Trophoblast cell (in vitro differentiated cells and primary cell): ENCODE measurements around the gene ALKBH7.

ENCODE experiments used
- DNase-seq, 2 donors: peaks; one replicate each; pipeline ENCODE4 v3.0.0-alpha.2; 2016
- H2AFZ ChIP-seq: 2 replicates; pipeline ENCODE4 v1.6.1; 2013; ENCODE audit warnings: low read length, moderate library complexity, mild to moderate bottlenecking; ENCODE audit not compliant: insufficient read depth, poor library complexity
- H2AK5ac ChIP-seq: 2 replicates; pipeline ENCODE4 v1.6.1; 2013; ENCODE audit warnings: mild to moderate bottlenecking, low read length
- H2BK120ac ChIP-seq: 2 replicates; pipeline ENCODE4 v1.6.1; 2013; ENCODE audit warnings: low read length, mild to moderate bottlenecking, moderate library complexity; ENCODE audit not compliant: insufficient read depth, poor library complexity
- H2BK12ac ChIP-seq: 2 replicates; pipeline ENCODE4 v1.6.1; 2013; ENCODE audit warnings: mild to moderate bottlenecking, low read length, moderate library complexity
- H2BK5ac ChIP-seq: 2 replicates; pipeline ENCODE4 v1.6.1; 2013; ENCODE audit warnings: low read length, low read depth, moderate library complexity, mild to moderate bottlenecking; ENCODE audit not compliant: poor library complexity
- H3K14ac ChIP-seq: 2 replicates; pipeline ENCODE4 v1.6.1; 2013; ENCODE audit warnings: mild to moderate bottlenecking, low read length
- H3K18ac ChIP-seq: 2 replicates; pipeline ENCODE4 v1.6.1; 2013; ENCODE audit warnings: mild to moderate bottlenecking, low read length
- H3K23ac ChIP-seq: 2 replicates; pipeline ENCODE4 v1.6.1; 2013; ENCODE audit warnings: low read length
- H3K27ac ChIP-seq: 2 replicates; pipeline ENCODE4 v1.5.1; 2013; ENCODE audit warnings: low read depth, mild to moderate bottlenecking, inconsistent platforms, low read length, moderate library complexity
- H3K27me3 ChIP-seq: 2 replicates; pipeline ENCODE4 v1.6.1; 2013; ENCODE audit warnings: inconsistent platforms, mild to moderate bottlenecking, low read length, moderate library complexity; ENCODE audit not compliant: insufficient read depth
- H3K36me3 ChIP-seq, 2 experiments: 1 replicate in 1 of 2; 2 replicates in 1 of 2; pipeline ENCODE4 v1.6.1; 2013; ENCODE audit warnings: low read length in 2 of 2, mild to moderate bottlenecking in 2 of 2, moderate library complexity in 1 of 2; ENCODE audit not compliant: insufficient read depth in 2 of 2, control insufficient read depth in 1 of 2
- H3K4ac ChIP-seq: 2 replicates; pipeline ENCODE4 v1.6.1; 2013; ENCODE audit warnings: low read depth, mild to moderate bottlenecking, low read length, moderate library complexity
- H3K4me1 ChIP-seq, 2 experiments: 1 replicate in 1 of 2; 2 replicates in 1 of 2; pipeline ENCODE4 v1.6.1; 2013; ENCODE audit warnings: low read length in 2 of 2, mild to moderate bottlenecking in 2 of 2, moderate library complexity in 1 of 2; ENCODE audit not compliant: insufficient read depth in 2 of 2, control insufficient read depth in 1 of 2
- H3K4me2 ChIP-seq: 2 replicates; pipeline ENCODE4 v1.6.1; 2013; ENCODE audit warnings: inconsistent platforms, mild to moderate bottlenecking, low read length, moderate library complexity
- H3K4me3 ChIP-seq: 2 replicates; pipeline ENCODE4 v1.5.1; 2013; ENCODE audit warnings: mild to moderate bottlenecking, low read depth, low read length, inconsistent platforms
- H3K79me1 ChIP-seq: one replicate; pipeline ENCODE4 v1.6.1; 2013; ENCODE audit warnings: low read length
- H3K79me2 ChIP-seq: 2 replicates; pipeline ENCODE4 v1.6.1; 2013; ENCODE audit warnings: low read length, mild to moderate bottlenecking; ENCODE audit not compliant: control insufficient read depth, insufficient read depth, poor library complexity
- H3K9ac ChIP-seq: 2 replicates; pipeline ENCODE4 v1.6.1; 2013; ENCODE audit warnings: mild to moderate bottlenecking, low read length
- H3K9me3 ChIP-seq: 2 replicates; pipeline ENCODE4 v1.6.1; 2013; ENCODE audit warnings: low read depth, mild to moderate bottlenecking, control low read depth, inconsistent platforms, low read length; ENCODE audit not compliant: insufficient read depth
- H4K12ac ChIP-seq: 2 replicates; pipeline ENCODE4 v1.6.1; 2013; ENCODE audit warnings: low read depth, mild to moderate bottlenecking, low read length, moderate library complexity
- H4K8ac ChIP-seq: 2 replicates; pipeline ENCODE4 v1.6.1; 2013; ENCODE audit warnings: low read depth, mild to moderate bottlenecking, low read length, moderate library complexity
- H4K91ac ChIP-seq: one replicate; pipeline ENCODE4 v1.6.1; 2013; ENCODE audit warnings: low read depth, mild to moderate bottlenecking, low read length, moderate library complexity
- WGBS: extraction: QIAGEN DNeasy Blood & Tissue Kit; methylation state at CpG from one replicate; pipeline ENCODE4 v1.1.7; 2013; ENCODE audit warnings: missing lambda C conversion rate; ENCODE audit not compliant: insufficient read length, insufficient coverage; ENCODE audit errors: extremely low coverage; 5-methylcytosine and 5-hydroxymethylcytosine counted together

Gene ALKBH7

GRCh38 chr19:6412061-6412446 lies 39.5 kb downstream of the ALKBH7 start:
- Histone ChIP-seq H4K91ac (no peak overlapping the region), H2AK5ac (no peak overlapping the region), H3K79me2 (no peaks in the 10 kb centered on the region), H3K79me1 (no peaks in the 10 kb centered on the region), H3K27me3 (no peaks in the 10 kb centered on the region), H3K18ac (no peak overlapping the region), H3K9ac (no peak overlapping the region), H2BK120ac (no peak overlapping the region), H2BK12ac (no peak overlapping the region), H2AFZ (no peak overlapping the region), H3K14ac (no peak overlapping the region), H4K12ac (no peak overlapping the region), H3K4me2 (no peak overlapping the region), H3K4me3 (no peak overlapping the region), H3K4ac (no peak overlapping the region), H2BK5ac (no peak overlapping the region), H3K36me3 (peaks cover 33 to 37% of the 10 kb centered on the region in 2 experiments), H3K23ac (no peak overlapping the region), H3K4me1 (no peaks in the 10 kb centered on the region), H3K9me3 (peaks cover 1% of the 10 kb centered on the region), H3K27ac (no peak overlapping the region), H4K8ac (no peak overlapping the region)
- no CpG with 5 or more reads among the region's 12 CpGs for WGBS
- no peak for DNase-seq

- Histone ChIP-seq H3K9me3 (peaks cover 1% of the 10 kb centered on the region), H4K91ac (no peak overlapping the region), H3K27me3 (no peaks in the 10 kb centered on the region), H3K9ac (no peak overlapping the region), H3K4me1 (no peaks in the 10 kb centered on the region), H3K79me1 (no peaks in the 10 kb centered on the region), H3K4ac (no peak overlapping the region), H3K14ac (no peak overlapping the region), H3K79me2 (no peaks in the 10 kb centered on the region), H2BK120ac (no peak overlapping the region), H3K27ac (no peak overlapping the region), H4K12ac (no peak overlapping the region), H2BK5ac (no peak overlapping the region), H3K23ac (no peak overlapping the region), H3K18ac (no peak overlapping the region), H2BK12ac (no peak overlapping the region), H3K36me3 (peaks cover 38 to 42% of the 10 kb centered on the region in 2 experiments), H2AK5ac (no peak overlapping the region), H3K4me2 (no peak overlapping the region), H4K8ac (no peak overlapping the region), H2AFZ (no peak overlapping the region), H3K4me3 (no peak overlapping the region)
- no CpG with 5 or more reads among the region's 15 CpGs for WGBS
- DNase-seq: peak; percentile 46 to 71
Measured at GRCh38 chr19:6412447-6413091, 40.0 kb downstream of the ALKBH7 start.

GRCh38 chr19:6413291-6413690 lies 40.7 kb downstream of the ALKBH7 start:
- WGBS: no CpG with 5 or more reads among the region's 10 CpGs

GRCh38 chr19:6413721-6414643 lies 41.4 kb downstream of the ALKBH7 start:
- Histone ChIP-seq H4K91ac (no peak overlapping the region), H2BK5ac (no peak overlapping the region), H2BK12ac (no peak overlapping the region), H3K23ac (no peak overlapping the region), H3K27me3 (no peaks in the 10 kb centered on the region), H3K79me1 (no peaks in the 10 kb centered on the region), H2AFZ (no peak overlapping the region), H3K4me2 (no peak overlapping the region), H3K79me2 (no peaks in the 10 kb centered on the region), H3K4ac (no peak overlapping the region), H3K9ac (no peak overlapping the region), H4K8ac (no peak overlapping the region), H3K27ac (no peak overlapping the region), H2BK120ac (no peak overlapping the region), H3K4me1 (no peaks in the 10 kb centered on the region), H3K9me3 (peaks cover 1% of the 10 kb centered on the region), H3K18ac (no peak overlapping the region), H3K4me3 (no peak overlapping the region), H3K36me3 (peaks cover 52 to 56% of the 10 kb centered on the region in 2 experiments), H2AK5ac (no peak overlapping the region), H4K12ac (no peak overlapping the region), H3K14ac (no peak overlapping the region)
- no CpG with 5 or more reads among the region's 42 CpGs for WGBS
- DNase-seq: no peak

More at GRCh38 chr19:6413291-6413690, 40.7 kb downstream of the ALKBH7 start:
- Histone ChIP-seq H3K36me3 (peaks cover 45 to 49% of the 10 kb centered on the region in 2 experiments), H3K23ac (no peak overlapping the region), H2BK5ac (no peak overlapping the region), H3K14ac (no peak overlapping the region), H3K18ac (no peak overlapping the region), H3K27ac (no peak overlapping the region), H3K4ac (no peak overlapping the region), H3K79me1 (no peaks in the 10 kb centered on the region), H2AK5ac (no peak overlapping the region), H3K4me1 (no peaks in the 10 kb centered on the region), H3K9ac (no peak overlapping the region), H2AFZ (no peak overlapping the region), H3K9me3 (peaks cover 1% of the 10 kb centered on the region), H3K27me3 (no peaks in the 10 kb centered on the region), H2BK120ac (no peak overlapping the region), H2BK12ac (no peak overlapping the region), H3K79me2 (no peaks in the 10 kb centered on the region), H4K8ac (no peak overlapping the region), H3K4me2 (no peak overlapping the region), H4K91ac (no peak overlapping the region), H4K12ac (no peak overlapping the region), H3K4me3 (no peak overlapping the region)
- no peak for DNase-seq
